ENCODE measurements around the gene INSC.
"Not testable (repeated sequence)": the region's sequence is repeated elsewhere in the genome, so short reads cannot be mapped to it uniquely, and the experiment has no call there.

INSC gene

GRCh38 chr11:15114501-15115475, at the start of gene INSC:
TSS of gene INSC (plus strand) at chr11:15114923. CDS start at chr11:15149175, 34,252 bp downstream.
- DNase-seq = no peak

- not testable (repeated sequence) for DNase-seq
Observed at GRCh38 chr11:15069751-15070150, 45.0 kb upstream of the INSC start.

GRCh38 chr11:15071556-15072255, 43.0 kb upstream of the INSC start:
- no peak for DNase-seq

- no peak for DNase-seq
Observed at GRCh38 chr11:15072551-15073143, 42.1 kb upstream of the INSC start.

- peak; percentile 29 for DNase-seq
Observed at GRCh38 chr11:15073361-15074205, 41.1 kb upstream of the INSC start, which contains the start of gene CALCB. TSS of gene CALCB (plus strand) at chr11:15073593. CDS start at chr11:15074719, 1,126 bp downstream.

GRCh38 chr11:15074206-15075161, 40.2 kb upstream of the INSC start:
- peak; percentile 91 for DNase-seq

GRCh38 chr11:15075162-15075526, 39.6 kb upstream of the INSC start:
- DNase-seq = no peak

GRCh38 chr11:15091175-15091574, 23.5 kb upstream of the INSC start:
- no peak for DNase-seq

- DNase-seq = no peak
Observed at GRCh38 chr11:15091625-15092024, 23.1 kb upstream of the INSC start.

- DNase-seq = no peak
Observed at GRCh38 chr11:15093432-15093831, 21.3 kb upstream of the INSC start.

GRCh38 chr11:15095736-15096228, 18.9 kb upstream of the INSC start:
- DNase-seq = no peak

- no peak for DNase-seq
Observed at GRCh38 chr11:15097411-15097810, 17.3 kb upstream of the INSC start.

- DNase-seq = no peak
Observed at GRCh38 chr11:15099267-15099666, 15.5 kb upstream of the INSC start.

- peak; percentile 51 for DNase-seq
Observed at GRCh38 chr11:15101072-15101709, 13.5 kb upstream of the INSC start.

- DNase-seq = no peak
Observed at GRCh38 chr11:15104166-15104565, 10.6 kb upstream of the INSC start.

GRCh38 chr11:15106201-15106965, 8.3 kb upstream of the INSC start:
- no peak for DNase-seq

GRCh38 chr11:15107730-15108515, 6.8 kb upstream of the INSC start:
- DNase-seq = no peak

- no peak for DNase-seq
Observed at GRCh38 chr11:15108592-15109130, 6.1 kb upstream of the INSC start.

- no peak for DNase-seq
Observed at GRCh38 chr11:15109602-15110001, 5.1 kb upstream of the INSC start.
